Measurements from ENCODE around the gene RPL29. TPM values are rescaled to one million over a fixed set of nuclear protein-coding genes. Genes with fewer than 3 reads are reported as not detected.
A peak's percentile ranks its signal among the peaks of the same experiment; 100 is the strongest.

The RPL29 gene
- total and polyA plus RNA-seq, 2 of the 13 experiments (the other 11 are each of a cell fraction or from before 2014, with no cell fraction given): 1,348 to 2,263 TPM

GRCh38 chr3:51982838-51983577 lies 12.7 kb downstream of the RPL29 start, which contains the start of gene ACY1 (continued):
- TF ChIP-seq SOX13 (IDR thresholded peaks at IDR 0.05) (peak; percentile 24; the same call in 1 of the 2 replicates), SOX13 (CRISPR knock-in tag; conservative IDR thresholded peaks at IDR 0.05 in 1 of 2, IDR thresholded peaks at IDR 0.05 in 1 of 2) (peak in 1 of 2 experiments; percentile 70; a peak in 2 of 4 replicates), ZNF274 (CRISPR knock-in tag; IDR thresholded peaks at IDR 0.05) (peak; percentile 42; the same call in 1 of the 2 replicates), POLR2AphosphoS2 (IDR thresholded peaks at IDR 0.05; ENCODE audit: low read depth, low read length) (0 out of 2 replicates have a peak, but pooled peaks have one; percentile 48), HNRNPLL (IDR thresholded peaks at IDR 0.05; ENCODE audit: low read depth, low read length, poor library complexity, severe bottlenecking) (peak; percentile 58), ZNF547 (CRISPR knock-in tag; IDR thresholded peaks at IDR 0.05) (peak; percentile 81; the same call in 1 of the 2 replicates), KLF15 (CRISPR knock-in tag; IDR thresholded peaks at IDR 0.05; ENCODE audit: borderline replicate concordance) (0 out of 2 replicates have a peak, but pooled peaks have one; percentile 19), NCOA2 (CRISPR knock-in tag; IDR thresholded peaks at IDR 0.05) (peak; percentile 71; the same call in 1 of the 2 replicates), TBL1XR1 (IDR thresholded peaks at IDR 0.05; ENCODE audit: borderline replicate concordance, low read length, partially characterized antibody) (peak; percentile 41), SP1 (IDR thresholded peaks at IDR 0.05) (no peak), SP1 (CRISPR knock-in tag; IDR thresholded peaks at IDR 0.05) (peak; percentile 86), BORCS8-MEF2B (CRISPR knock-in tag; IDR thresholded peaks at IDR 0.05) (peak; percentile 82; the same call in 1 of the 2 replicates), UBTF (CRISPR knock-in tag; IDR thresholded peaks at IDR 0.05) (peak; percentile 94), REST (IDR thresholded peaks at IDR 0.05; ENCODE audit: borderline replicate concordance in 1 of 2, low read depth in 1 of 2, low read length in 2 of 2) (peak in 1 of 2 experiments; percentile 47; a peak in 1 of 4 replicates), ZBTB10 (CRISPR knock-in tag; IDR thresholded peaks at IDR 0.05; ENCODE audit: borderline replicate concordance) (peak; percentile 44; the same call in 1 of the 2 replicates), EEA1 (CRISPR knock-in tag; IDR thresholded peaks at IDR 0.05; ENCODE audit: borderline replicate concordance) (0 out of 2 replicates have a peak, but pooled peaks have one; percentile 21), ZNF224 (CRISPR knock-in tag; IDR thresholded peaks at IDR 0.05) (peak; percentile 74)

Measured in HepG2 (cell line).